Activated CD4-positive, alpha-beta memory T cell treated with anti-CD3 and anti-CD28 coated beads, Interleukin-2, amount 10 ng/mL, durations not matched to agents 7 days and 5 days (primary cell): Measurements from ENCODE around the gene CAMSAP2. TPM values are rescaled to one million over a fixed set of nuclear protein-coding genes. Genes with fewer than 3 reads are reported as not detected.

Source experiments
- CTCF ChIA-PET: fragments of 350-600 bp; sonication (Branson Sonifier 250); formaldehyde crosslinking; loops from one replicate; lab custom pipeline; 2021; ENCODE audit warnings: antibody characterized with exemption, inconsistent platforms; lab: Charles Lee
- POLR2A ChIA-PET: fragments of 350-600 bp; sonication (Branson Sonifier 250); formaldehyde crosslinking; loops from one replicate; lab custom pipeline; 2021; ENCODE audit warnings: antibody characterized with exemption; lab: Charles Lee
- DNase-seq: peaks from one replicate; pipeline ENCODE4 v3.0.0-alpha.2; 2020
- H3K27ac Mint-ChIP-seq: one replicate; pipeline ENCODE4 v1.8.0; 2021; ENCODE audit warnings: mild to moderate bottlenecking, mixed read lengths
- H3K27me3 Mint-ChIP-seq: one replicate; pipeline ENCODE4 v1.8.0; 2021; ENCODE audit warnings: mixed read lengths
- H3K36me3 Mint-ChIP-seq: one replicate; pipeline ENCODE4 v1.8.0; 2021; ENCODE audit warnings: low read depth, mixed read lengths
- H3K4me1 Mint-ChIP-seq: one replicate; pipeline ENCODE4 v1.8.0; 2021; ENCODE audit warnings: mixed read lengths
- H3K4me3 Mint-ChIP-seq: one replicate; pipeline ENCODE4 v1.8.0; 2021; ENCODE audit warnings: mild to moderate bottlenecking, mixed read lengths
- H3K9me3 Mint-ChIP-seq: one replicate; pipeline ENCODE4 v1.8.0; 2021; ENCODE audit warnings: mixed read lengths
- total RNA-seq, 2 experiments: library from RNA; stranded (reverse); gene quantifications; one replicate each; pipeline ENCODE4 v1.2.3, GENCODE V29; 2021

The CAMSAP2 gene
- total RNA-seq, 2 experiments from 2014 or later: 0.65 to 0.78 TPM

GRCh38 chr1:200869753-200870391, 131.2 kb downstream of the CAMSAP2 start:
- CTCF ChIA-PET: interaction anchor here (1.0 kb wide), 1 partner anchor 248 kb away, joined by 3 read pairs; no protein-coding TSS in a partner anchor
- POLR2A ChIA-PET: interaction anchor here (1.0 to 2.1 kb wide), 4 partner anchors 9 to 19 kb away, joined by 3 to 11 read pairs (median 4); no protein-coding TSS in a partner anchor

GRCh38 chr1:200872446-200873115, 133.9 kb downstream of the CAMSAP2 start, which contains the start of gene GPR25:
Gene GPR25 (plus strand): TSS chr1:200872981. CDS start chr1:200873038, 57 bp downstream.
- H3K4me1 Mint-ChIP-seq: peaks cover 34% of the 10 kb centered on the region
- peaks cover 53% of the 10 kb centered on the region for H3K27me3 Mint-ChIP-seq
- no peak within 1 kb of the TSS for H3K4me3 Mint-ChIP-seq
- DNase-seq: no peak
- no peaks in the 10 kb centered on the region for H3K9me3 Mint-ChIP-seq
- no peaks in the 10 kb centered on the region for H3K36me3 Mint-ChIP-seq
- ChIA-PET POLR2A (interaction anchor here (1.1 kb wide), 1 partner anchor 17 kb away, joined by 3 read pairs; no protein-coding TSS in a partner anchor), CTCF (no interaction called here)
- H3K27ac Mint-ChIP-seq: no peak within 1 kb of the TSS

More at GRCh38 chr1:200869753-200870391, 131.2 kb downstream of the CAMSAP2 start:
- peak; percentile 45 for DNase-seq
- Mint-ChIP-seq H3K4me1 (peaks cover 50% of the 10 kb centered on the region), H3K36me3 (no peaks in the 10 kb centered on the region), H3K27me3 (peaks cover 51% of the 10 kb centered on the region), H3K9me3 (no peaks in the 10 kb centered on the region), H3K27ac (peak overlapping the region; percentile 34), H3K4me3 (peak overlapping the region; percentile 6)

GRCh38 chr1:200873116-200873670, 134.5 kb downstream of the CAMSAP2 start:
- H3K9me3 Mint-ChIP-seq: no peaks in the 10 kb centered on the region
- CTCF ChIA-PET: no interaction called here
- H3K27ac Mint-ChIP-seq: no peak overlapping the region
- no peaks in the 10 kb centered on the region for H3K36me3 Mint-ChIP-seq
- peaks cover 50% of the 10 kb centered on the region for H3K27me3 Mint-ChIP-seq
- no peak for DNase-seq
- POLR2A ChIA-PET: no interaction called here
- H3K4me3 Mint-ChIP-seq: no peak overlapping the region
- peaks cover 37% of the 10 kb centered on the region for H3K4me1 Mint-ChIP-seq

- Mint-ChIP-seq H3K27me3 (peaks cover 54% of the 10 kb centered on the region), H3K9me3 (no peaks in the 10 kb centered on the region), H3K4me1 (peaks cover 44% of the 10 kb centered on the region), H3K36me3 (no peaks in the 10 kb centered on the region), H3K4me3 (no peak overlapping the region), H3K27ac (no peak overlapping the region)
- no peak for DNase-seq
- ChIA-PET CTCF (no interaction called here), POLR2A (no interaction called here)
Observed at GRCh38 chr1:200873671-200874397, 135.1 kb downstream of the CAMSAP2 start.

- H3K27ac Mint-ChIP-seq: no peak overlapping the region
- peaks cover 40% of the 10 kb centered on the region for H3K4me1 Mint-ChIP-seq
- ChIA-PET CTCF (no interaction called here), POLR2A (interaction anchor here (5.5 kb wide), 1 partner anchor 14 kb away, joined by 45 read pairs; no protein-coding TSS in a partner anchor)
- no peaks in the 10 kb centered on the region for H3K9me3 Mint-ChIP-seq
- no peak overlapping the region for H3K4me3 Mint-ChIP-seq
- H3K36me3 Mint-ChIP-seq: no peaks in the 10 kb centered on the region
- H3K27me3 Mint-ChIP-seq: peaks cover 54% of the 10 kb centered on the region
- no peak for DNase-seq
Observed at GRCh38 chr1:200874694-200875093, 136.0 kb downstream of the CAMSAP2 start.

GRCh38 chr1:200875416-200875815, 136.7 kb downstream of the CAMSAP2 start:
- Mint-ChIP-seq H3K4me3 (no peak overlapping the region), H3K4me1 (peaks cover 38% of the 10 kb centered on the region)
- POLR2A ChIA-PET: interaction anchor here (0.7 to 5.5 kb wide), 3 partner anchors 13 to 32 kb away, joined by 3 to 45 read pairs (median 3); no protein-coding TSS in a partner anchor

GRCh38 chr1:200877010-200877409, 138.3 kb downstream of the CAMSAP2 start:
- ChIA-PET POLR2A (interaction anchor here (1.2 to 5.5 kb wide), 4 partner anchors 11 to 254 kb away, joined by 3 to 45 read pairs (median 7); no protein-coding TSS in a partner anchor), CTCF (interaction anchor here (1.1 to 1.2 kb wide), 3 partner anchors 9 to 255 kb away, joined by 3 to 4 read pairs (median 3); no protein-coding TSS in a partner anchor)
- Mint-ChIP-seq H3K9me3 (no peaks in the 10 kb centered on the region), H3K4me3 (no peak overlapping the region), H3K27ac (no peak overlapping the region), H3K27me3 (peaks cover 53% of the 10 kb centered on the region), H3K36me3 (no peaks in the 10 kb centered on the region), H3K4me1 (peaks cover 30% of the 10 kb centered on the region)
- DNase-seq: no peak

More at GRCh38 chr1:200875416-200875815, 136.7 kb downstream of the CAMSAP2 start:
- no peak for DNase-seq
- Mint-ChIP-seq H3K27ac (no peak overlapping the region), H3K9me3 (no peaks in the 10 kb centered on the region), H3K27me3 (peaks cover 59% of the 10 kb centered on the region), H3K36me3 (no peaks in the 10 kb centered on the region)
- CTCF ChIA-PET: no interaction called here

GRCh38 chr1:200877839-200878551, 139.3 kb downstream of the CAMSAP2 start:
- no peaks in the 10 kb centered on the region for H3K36me3 Mint-ChIP-seq
- CTCF ChIA-PET: interaction anchor here (1.0 to 1.4 kb wide), 5 partner anchors 15 to 256 kb away, joined by 3 to 4 read pairs (median 3); no protein-coding TSS in a partner anchor
- peaks cover 30% of the 10 kb centered on the region for H3K4me1 Mint-ChIP-seq
- H3K4me3 Mint-ChIP-seq: no peak overlapping the region
- peak; percentile 68 for DNase-seq
- peaks cover 47% of the 10 kb centered on the region for H3K27me3 Mint-ChIP-seq
- POLR2A ChIA-PET: interaction anchor here (1.0 to 5.5 kb wide), 6 partner anchors 8 to 255 kb away, joined by 3 to 45 read pairs (median 4); no protein-coding TSS in a partner anchor
- no peaks in the 10 kb centered on the region for H3K9me3 Mint-ChIP-seq
- H3K27ac Mint-ChIP-seq: no peak overlapping the region

GRCh38 chr1:200880212-200880611, 141.5 kb downstream of the CAMSAP2 start:
- H3K36me3 Mint-ChIP-seq: no peaks in the 10 kb centered on the region
- peaks cover 26% of the 10 kb centered on the region for H3K4me1 Mint-ChIP-seq
- no peak for DNase-seq
- no peak overlapping the region for H3K4me3 Mint-ChIP-seq
- no peaks in the 10 kb centered on the region for H3K9me3 Mint-ChIP-seq
- ChIA-PET CTCF (interaction anchor here (0.8 kb wide), 1 partner anchor 258 kb away, joined by 3 read pairs; no protein-coding TSS in a partner anchor), POLR2A (interaction anchor here (0.7 to 5.5 kb wide), 2 partner anchors 8 to 25 kb away, joined by 3 to 45 read pairs; no protein-coding TSS in a partner anchor)
- peaks cover 37% of the 10 kb centered on the region for H3K27me3 Mint-ChIP-seq
- no peak overlapping the region for H3K27ac Mint-ChIP-seq

GRCh38 chr1:200883118-200883517, 144.4 kb downstream of the CAMSAP2 start:
- Mint-ChIP-seq H3K27me3 (peaks cover 26% of the 10 kb centered on the region), H3K4me1 (peaks cover 37% of the 10 kb centered on the region), H3K27ac (no peak overlapping the region), H3K9me3 (no peaks in the 10 kb centered on the region), H3K4me3 (no peak overlapping the region), H3K36me3 (no peaks in the 10 kb centered on the region)
- ChIA-PET POLR2A (no interaction called here), CTCF (no interaction called here)
- no peak for DNase-seq

GRCh38 chr1:200885623-200886402, 147.1 kb downstream of the CAMSAP2 start:
- ChIA-PET CTCF (no interaction called here), POLR2A (no interaction called here)
- H3K4me1 Mint-ChIP-seq: peaks cover 51% of the 10 kb centered on the region
- no peaks in the 10 kb centered on the region for H3K9me3 Mint-ChIP-seq
- H3K4me3 Mint-ChIP-seq: no peak overlapping the region
- no peak for DNase-seq
- H3K36me3 Mint-ChIP-seq: no peaks in the 10 kb centered on the region
- H3K27ac Mint-ChIP-seq: no peak overlapping the region
- peaks cover 37% of the 10 kb centered on the region for H3K27me3 Mint-ChIP-seq
